HCT116 (cell line): ENCODE data around the gene DHODH. TPM values are rescaled to one million over a fixed set of nuclear protein-coding genes. Genes with fewer than 3 reads are reported as not detected.

Experiments used
- ATAC-seq: fragments of 200-7000 bp; cut with Tn5 transposase; 2 replicates; pipeline ENCODE4 v1.9.1; 2020; ENCODE audit warnings: mild to moderate bottlenecking, moderate library complexity
- BruUV-seq: library from RNA; stranded (reverse); fragments of 400-500 nt; replicated peaks from 2 replicates; lab custom pipeline; 2021; lab: Mats Ljungman, UMichigan
- CTCF ChIA-PET: fragments of 300-600 bp; sonication (Branson Sonifier 250); formaldehyde crosslinking; loops from one replicate; lab custom pipeline; 2021; ENCODE audit warnings: antibody characterized with exemption; lab: Charles Lee
- POLR2A ChIA-PET: fragments of 300-600, 350-600 bp; sonication (Branson Sonifier 250); formaldehyde crosslinking; loops from one replicate; lab custom pipeline; 2021; ENCODE audit warnings: antibody characterized with exemption; lab: Charles Lee
- RAD21 ChIA-PET, 2 experiments: fragments of 300-600 bp; sonication (Branson Sonifier 250); formaldehyde crosslinking; loops; one replicate each; lab custom pipeline; 2023; ENCODE audit warnings: low total read pairs in 2 of 2; ENCODE audit not compliant: uncharacterized antibody in 2 of 2, unreplicated experiment in 2 of 2, low non-redundant PET in 1 of 2; lab: Charles Lee
- DNase-seq: peaks from one replicate; pipeline ENCODE4 v3.0.0-alpha.2; 2010; ENCODE audit warnings: low read depth, low spot score
- H2AFZ ChIP-seq: fragments of 200-600 bp; shearing (Covaris generic), sonication (generic); 2 replicates; pipeline ENCODE4 v1.6.1; 2017; ENCODE audit warnings: low read depth, mixed run types, mixed read lengths, antibody characterized with exemption, low read length; ENCODE audit not compliant: poor library complexity, severe bottlenecking
- H3K27ac ChIP-seq: 2 replicates; pipeline ENCODE4 v1.5.1; 2012; ENCODE audit warnings: low read depth, low read length
- H3K27me3 ChIP-seq: fragments of 200-600 bp; sonication (generic); 2 replicates; pipeline ENCODE4 v1.6.1; 2016; ENCODE audit warnings: mixed run types, low read length, mixed read lengths; ENCODE audit not compliant: insufficient read depth
- H3K36me3 ChIP-seq, 2 experiments: fragments of 200-500 bp in 1 of 2; fragments of 200-600 bp in 1 of 2; sonication (Bioruptor generic) in 1 of 2; sonication (generic) in 1 of 2; 2 replicates each; pipeline versions ENCODE4 v1.5.1 to v1.6.1; 2014 to 2016; ENCODE audit warnings: low read length in 2 of 2, inconsistent platforms in 1 of 2, mixed read lengths in 1 of 2, mixed run types in 1 of 2; ENCODE audit not compliant: insufficient read depth in 2 of 2, control insufficient read depth in 1 of 2
- H3K4me1 ChIP-seq, 2 experiments: fragments of 200-600 bp in 1 of 2; sonication (generic) in 1 of 2; 2 replicates each; pipeline versions ENCODE4 v1.5.1 to v1.6.1; 2012 to 2017; ENCODE audit warnings: low read length in 2 of 2, inconsistent platforms in 1 of 2, mild to moderate bottlenecking in 1 of 2, mixed read lengths in 1 of 2, mixed run types in 1 of 2, moderate library complexity in 1 of 2; ENCODE audit not compliant: insufficient read depth in 2 of 2, control insufficient read depth in 1 of 2
- H3K4me2 ChIP-seq: fragments of 200-600 bp; sonication (generic); 2 replicates; pipeline ENCODE4 v1.6.1; 2017; ENCODE audit warnings: mixed run types, low read length, mixed read lengths
- H3K4me3 ChIP-seq, 2 experiments: fragments of 200-600 bp in 1 of 2; sonication (generic) in 1 of 2; replicated peaks in 1 of 2; 2 replicates each; pipeline ENCODE4 v1.5.1; 2011 to 2016; ENCODE audit warnings: low read length in 2 of 2, control low read depth in 1 of 2, low read depth in 1 of 2, mild to moderate bottlenecking in 1 of 2, mixed read lengths in 1 of 2, mixed run types in 1 of 2
- H3K79me2 ChIP-seq: fragments of 200-600 bp; sonication (generic); 2 replicates; pipeline ENCODE4 v1.6.1; 2017; ENCODE audit warnings: mild to moderate bottlenecking, mixed run types, low read length, moderate library complexity, mixed read lengths; ENCODE audit not compliant: insufficient read depth
- H3K9ac ChIP-seq: fragments of 200-600 bp; sonication (generic); 2 replicates; pipeline ENCODE4 v1.6.1; 2016; ENCODE audit warnings: low read length, mixed read lengths
- H3K9me2 ChIP-seq: fragments of 200-600 bp; sonication (generic), shearing (Covaris generic); 2 replicates; pipeline ENCODE4 v1.6.1; 2017; ENCODE audit warnings: mixed run types, mild to moderate bottlenecking, moderate library complexity; ENCODE audit not compliant: insufficient read depth
- H3K9me3 ChIP-seq, 2 experiments: fragments of 200-500 bp in 1 of 2; fragments of 200-600 bp in 1 of 2; sonication (Bioruptor generic) in 1 of 2; sonication (generic) in 1 of 2; 2 replicates each; pipeline ENCODE4 v1.6.1; 2014 to 2017; ENCODE audit warnings: low read length in 2 of 2, mixed read lengths in 2 of 2, inconsistent platforms in 1 of 2, low read depth in 1 of 2, mild to moderate bottlenecking in 1 of 2, mixed run types in 1 of 2, moderate library complexity in 1 of 2; ENCODE audit not compliant: control insufficient read depth in 1 of 2, insufficient read depth in 1 of 2
- H4K20me1 ChIP-seq: fragments of 200-600 bp; sonication (generic), shearing (Covaris generic); 2 replicates; pipeline ENCODE4 v1.6.1; 2017; ENCODE audit warnings: mixed run types, mild to moderate bottlenecking, moderate library complexity; ENCODE audit not compliant: insufficient read depth
- CBX3 ChIP-seq: IDR thresholded peaks from 2 replicates; pipeline ENCODE4 v1.6.1; 2012; ENCODE audit warnings: low read depth
- CEBPB ChIP-seq: IDR thresholded peaks from 2 replicates; pipeline ENCODE4 v1.6.1; 2012; ENCODE audit warnings: low read depth
- EGR1 ChIP-seq: IDR thresholded peaks from 2 replicates; pipeline ENCODE4 v1.6.1; 2012; ENCODE audit warnings: low read depth
- ELF1 ChIP-seq: IDR thresholded peaks from 2 replicates; pipeline ENCODE4 v1.6.1; 2012; ENCODE audit warnings: low read depth, borderline replicate concordance
- EZH2 ChIP-seq: fragments of 200-600 bp; sonication (generic); IDR thresholded peaks from 2 replicates; pipeline ENCODE4 v1.6.1; 2017; ENCODE audit warnings: antibody characterized with exemption, mixed run types
- EZH2phosphoT487 ChIP-seq: fragments of 200-600 bp; IDR thresholded peaks from 2 replicates; pipeline ENCODE4 v1.6.1; 2018; ENCODE audit warnings: antibody characterized with exemption, borderline replicate concordance
- FOSL1 ChIP-seq: IDR thresholded peaks from 2 replicates; pipeline ENCODE4 v1.6.1; 2012; ENCODE audit warnings: low read depth
- POLR2A ChIP-seq: IDR thresholded peaks from 2 replicates; pipeline ENCODE4 v1.7.0; 2011; ENCODE audit warnings: borderline replicate concordance; ENCODE audit not compliant: insufficient read depth, insufficient read length; ENCODE audit errors: extremely low read depth
- POLR2AphosphoS5 ChIP-seq: IDR thresholded peaks from 2 replicates; pipeline ENCODE4 v1.6.1; 2011; ENCODE audit warnings: mild to moderate bottlenecking, low read depth, low read length, moderate library complexity
- SP1 ChIP-seq: IDR thresholded peaks from 2 replicates; pipeline ENCODE4 v1.6.1; 2012; ENCODE audit warnings: low read depth
- TCF7L2 ChIP-seq: IDR thresholded peaks from 2 replicates; pipeline ENCODE4 v1.7.0; 2011; ENCODE audit warnings: borderline replicate concordance, inconsistent platforms; ENCODE audit not compliant: insufficient read depth, insufficient read length; ENCODE audit errors: extremely low read depth
- YY1 ChIP-seq: IDR thresholded peaks from 2 replicates; pipeline ENCODE4 v1.6.1; 2011; ENCODE audit warnings: low read length, low read depth, moderate library complexity, mild to moderate bottlenecking; ENCODE audit not compliant: insufficient replicate concordance; ENCODE audit errors: extremely low read depth
- ZFX ChIP-seq: fragments of 450-650 bp; IDR thresholded peaks from 2 replicates; pipeline ENCODE4 v1.6.1; 2017
- ZNF274 ChIP-seq: fragments of 200-500 bp; sonication (Bioruptor generic); IDR thresholded peaks from 2 replicates; pipeline ENCODE4 v1.6.1; 2014; ENCODE audit warnings: mild to moderate bottlenecking, low read depth, low read length, inconsistent platforms
- intact Hi-C: fragments of 100-400 bp; cut with micrococcal nuclease; formaldehyde crosslinking; loops from 2 replicates; pipeline ENCODE4 v1.10.0; 2022
- total RNA-seq: library from RNA; stranded (reverse); gene quantifications from one replicate; pipeline ENCODE4 v1.2.1, GENCODE V29; 2021; ENCODE audit not compliant: unreplicated experiment
- TF ChIP-seq, protein P1 (sequence below): IDR thresholded peaks from 2 replicates; pipeline ENCODE4 v1.6.1; 2012
- TF ChIP-seq, protein P2 (sequence below): IDR thresholded peaks from 2 replicates; pipeline ENCODE4 v1.6.1; 2011; ENCODE audit warnings: mild to moderate bottlenecking, low read length, moderate library complexity; ENCODE audit not compliant: insufficient replicate concordance; ENCODE audit errors: extremely low read depth
- TF ChIP-seq, protein P3 (sequence below): IDR thresholded peaks from 2 replicates; pipeline ENCODE4 v1.6.1; 2012
- TF ChIP-seq, protein P4 (sequence below), 3 experiments: fragments of 200-600 bp in 1 of 3; sonication (generic) in 1 of 3; IDR thresholded peaks in 2 of 3; conservative IDR thresholded peaks in 1 of 3; 2 replicates each; pipeline ENCODE4 v1.5.1; 2012 to 2017; ENCODE audit warnings: low read depth in 2 of 3, low read length in 2 of 3, antibody characterized with exemption in 1 of 3, borderline replicate concordance in 1 of 3, control low read depth in 1 of 3, mild to moderate bottlenecking in 1 of 3, mixed read lengths in 1 of 3, mixed run types in 1 of 3, moderate library complexity in 1 of 3; ENCODE audit not compliant: insufficient read depth in 1 of 3

DHODH gene
- total RNA-seq, 1 experiment from 2014 or later: 22.1 TPM

DNA sequence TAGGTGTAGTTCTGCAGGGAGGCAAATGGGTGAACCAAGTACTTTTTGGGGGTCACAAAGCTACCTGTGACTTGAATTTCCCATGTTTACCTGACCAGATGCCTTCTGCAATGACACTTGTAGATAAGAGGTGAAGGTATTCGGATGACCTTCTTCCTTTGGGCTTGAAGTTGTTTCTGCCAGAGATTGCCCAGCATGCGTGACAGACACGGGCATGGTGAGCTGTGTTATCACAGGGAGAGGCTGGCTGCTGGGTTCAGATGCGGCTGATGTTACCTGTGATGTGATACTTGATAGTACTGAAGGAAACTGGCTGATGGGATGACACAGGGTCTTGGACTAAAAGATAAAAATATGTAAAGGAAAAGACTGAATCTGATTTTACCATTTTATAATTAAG lies 22.4 kb upstream of the DHODH start:
- DNase-seq (no peak), ATAC-seq (no peak)
- H3K4me1 ChIP-seq: no peaks in the 10 kb centered on the region
- no peaks in the 10 kb centered on the region for H3K9me2 ChIP-seq
- BruUV-seq: no TSS peak
- no peaks in the 10 kb centered on the region; the same call in 1 of the 2 replicates for H3K27me3 ChIP-seq
- no peaks in the 10 kb centered on the region for H3K9me3 ChIP-seq
- H3K27ac ChIP-seq: no peak overlapping the region
- no peaks in the 10 kb centered on the region for H3K36me3 ChIP-seq
- H4K20me1 ChIP-seq: no peaks in the 10 kb centered on the region; the same call in 1 of the 2 replicates
- RAD21 ChIA-PET: no interaction called here
- H3K4me3 ChIP-seq: no peak overlapping the region
- H3K9ac ChIP-seq: no peak overlapping the region
- CTCF ChIA-PET: no interaction called here
- intact Hi-C loops: no loop called here
- no peak for TF ChIP-seq TCF7L2
- TF ChIP-seq, protein P1, sequence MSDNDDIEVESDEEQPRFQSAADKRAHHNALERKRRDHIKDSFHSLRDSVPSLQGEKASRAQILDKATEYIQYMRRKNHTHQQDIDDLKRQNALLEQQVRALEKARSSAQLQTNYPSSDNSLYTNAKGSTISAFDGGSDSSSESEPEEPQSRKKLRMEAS: no peak
- TF ChIP-seq FOSL1: no peak
- TF ChIP-seq EGR1: no peak
- TF ChIP-seq, protein P2, sequence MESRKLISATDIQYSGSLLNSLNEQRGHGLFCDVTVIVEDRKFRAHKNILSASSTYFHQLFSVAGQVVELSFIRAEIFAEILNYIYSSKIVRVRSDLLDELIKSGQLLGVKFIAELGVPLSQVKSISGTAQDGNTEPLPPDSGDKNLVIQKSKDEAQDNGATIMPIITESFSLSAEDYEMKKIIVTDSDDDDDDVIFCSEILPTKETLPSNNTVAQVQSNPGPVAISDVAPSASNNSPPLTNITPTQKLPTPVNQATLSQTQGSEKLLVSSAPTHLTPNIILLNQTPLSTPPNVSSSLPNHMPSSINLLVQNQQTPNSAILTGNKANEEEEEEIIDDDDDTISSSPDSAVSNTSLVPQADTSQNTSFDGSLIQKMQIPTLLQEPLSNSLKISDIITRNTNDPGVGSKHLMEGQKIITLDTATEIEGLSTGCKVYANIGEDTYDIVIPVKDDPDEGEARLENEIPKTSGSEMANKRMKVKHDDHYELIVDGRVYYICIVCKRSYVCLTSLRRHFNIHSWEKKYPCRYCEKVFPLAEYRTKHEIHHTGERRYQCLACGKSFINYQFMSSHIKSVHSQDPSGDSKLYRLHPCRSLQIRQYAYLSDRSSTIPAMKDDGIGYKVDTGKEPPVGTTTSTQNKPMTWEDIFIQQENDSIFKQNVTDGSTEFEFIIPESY: no peak
- no peak for TF ChIP-seq CEBPB
- no peak for TF ChIP-seq ZFX
- TF ChIP-seq POLR2A: no peak
- TF ChIP-seq SP1: no peak
- TF ChIP-seq EZH2phosphoT487: no peak
- TF ChIP-seq CBX3: no peak
- no peak for TF ChIP-seq ZNF274
- TF ChIP-seq YY1: no peak
- TF ChIP-seq, protein P3, sequence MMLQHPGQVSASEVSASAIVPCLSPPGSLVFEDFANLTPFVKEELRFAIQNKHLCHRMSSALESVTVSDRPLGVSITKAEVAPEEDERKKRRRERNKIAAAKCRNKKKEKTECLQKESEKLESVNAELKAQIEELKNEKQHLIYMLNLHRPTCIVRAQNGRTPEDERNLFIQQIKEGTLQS: no peak
- TF ChIP-seq, protein P4, sequence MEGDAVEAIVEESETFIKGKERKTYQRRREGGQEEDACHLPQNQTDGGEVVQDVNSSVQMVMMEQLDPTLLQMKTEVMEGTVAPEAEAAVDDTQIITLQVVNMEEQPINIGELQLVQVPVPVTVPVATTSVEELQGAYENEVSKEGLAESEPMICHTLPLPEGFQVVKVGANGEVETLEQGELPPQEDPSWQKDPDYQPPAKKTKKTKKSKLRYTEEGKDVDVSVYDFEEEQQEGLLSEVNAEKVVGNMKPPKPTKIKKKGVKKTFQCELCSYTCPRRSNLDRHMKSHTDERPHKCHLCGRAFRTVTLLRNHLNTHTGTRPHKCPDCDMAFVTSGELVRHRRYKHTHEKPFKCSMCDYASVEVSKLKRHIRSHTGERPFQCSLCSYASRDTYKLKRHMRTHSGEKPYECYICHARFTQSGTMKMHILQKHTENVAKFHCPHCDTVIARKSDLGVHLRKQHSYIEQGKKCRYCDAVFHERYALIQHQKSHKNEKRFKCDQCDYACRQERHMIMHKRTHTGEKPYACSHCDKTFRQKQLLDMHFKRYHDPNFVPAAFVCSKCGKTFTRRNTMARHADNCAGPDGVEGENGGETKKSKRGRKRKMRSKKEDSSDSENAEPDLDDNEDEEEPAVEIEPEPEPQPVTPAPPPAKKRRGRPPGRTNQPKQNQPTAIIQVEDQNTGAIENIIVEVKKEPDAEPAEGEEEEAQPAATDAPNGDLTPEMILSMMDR (IDR thresholded peaks at IDR 0.05 in 2 of 3, conservative IDR thresholded peaks at IDR 0.05 in 1 of 3; ENCODE audit: borderline replicate concordance in 1 of 3, insufficient read depth in 1 of 3, low read depth in 2 of 3, low read length in 2 of 3): no peak
- TF ChIP-seq EZH2: no peak
- no peak for TF ChIP-seq POLR2AphosphoS5
- TF ChIP-seq ELF1: no peak
- H3K4me2 ChIP-seq: no peak overlapping the region
- POLR2A ChIA-PET: no interaction called here
- no peaks in the 10 kb centered on the region for H3K79me2 ChIP-seq
- H2AFZ ChIP-seq: no peak overlapping the region
